GM19240 (cell line): ENCODE data around the gene TKT.

Experiments
- DNase-seq: peaks from one replicate; pipeline ENCODE4 v3.0.0; 2011; ENCODE audit warnings: low spot score; ENCODE audit not compliant: insufficient read length

The TKT gene

DNA sequence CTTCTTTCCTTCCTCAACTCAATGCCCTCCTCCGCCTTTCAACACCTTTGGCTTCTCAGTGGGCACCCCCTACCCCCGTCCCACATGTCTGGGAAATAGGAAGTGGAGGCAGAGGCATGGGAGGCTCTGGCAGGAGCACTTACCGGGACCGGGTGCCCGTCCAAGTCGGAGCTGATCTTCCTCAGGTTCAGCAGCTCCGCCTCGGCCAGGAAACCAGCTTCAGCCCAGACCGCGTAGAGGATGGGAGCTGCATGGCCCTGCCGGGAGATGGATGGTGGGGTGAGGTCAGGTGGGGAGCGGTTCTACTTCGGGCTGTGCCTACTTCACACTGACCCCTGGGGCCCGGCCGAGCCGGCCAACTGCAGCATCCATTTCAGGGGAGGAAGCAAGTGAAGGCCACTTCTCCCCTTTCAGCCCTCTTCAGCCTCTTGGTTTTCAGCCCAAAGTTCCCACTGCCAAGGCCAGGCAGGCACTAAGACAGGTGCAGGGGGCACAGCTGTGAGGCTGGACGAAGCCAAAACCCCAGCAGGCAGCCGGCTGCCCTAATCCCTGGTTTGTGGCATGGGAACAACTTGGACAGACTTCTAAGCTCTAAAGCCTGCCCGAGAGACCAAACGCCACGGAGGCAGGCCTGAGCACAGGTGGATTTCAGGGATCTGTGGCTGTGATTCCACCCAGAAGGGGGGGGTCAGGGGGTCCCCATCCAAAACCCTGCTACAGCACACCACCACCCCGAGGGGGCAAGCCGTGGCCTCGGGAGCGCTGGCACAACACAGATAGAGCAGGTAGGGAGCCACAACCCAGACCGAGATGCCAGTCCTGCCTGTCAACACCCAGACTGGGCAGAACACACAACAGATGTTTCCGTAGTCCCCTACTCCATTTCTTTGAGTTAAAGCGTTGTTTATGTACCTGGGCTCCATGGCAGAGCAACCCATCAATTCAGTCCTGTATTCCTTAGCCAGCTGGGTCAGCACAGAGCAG, 14.5 kb downstream of the TKT start:
- DNase-seq, result no peak

DNA sequence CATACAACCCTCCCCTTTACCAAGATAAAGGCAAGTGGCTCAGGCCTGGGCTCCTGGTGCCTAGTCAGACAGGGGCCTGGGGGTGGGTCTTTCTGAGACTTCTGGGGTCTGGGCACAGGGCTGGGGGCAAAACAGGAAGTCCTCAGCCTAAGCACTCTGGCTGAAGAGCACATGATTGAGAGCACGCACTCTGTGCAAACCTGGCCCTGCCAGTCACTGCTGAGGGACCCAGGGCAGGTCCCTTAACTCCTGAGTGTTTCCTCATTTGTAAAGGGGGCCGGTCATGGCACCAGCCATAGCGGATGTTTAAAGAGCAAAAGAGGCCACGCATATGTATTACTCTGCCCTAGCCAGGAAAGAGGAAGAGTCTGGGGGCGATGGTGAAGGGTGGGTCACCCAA, 16.0 kb downstream of the TKT start:
- DNase-seq, result no peak

DNA sequence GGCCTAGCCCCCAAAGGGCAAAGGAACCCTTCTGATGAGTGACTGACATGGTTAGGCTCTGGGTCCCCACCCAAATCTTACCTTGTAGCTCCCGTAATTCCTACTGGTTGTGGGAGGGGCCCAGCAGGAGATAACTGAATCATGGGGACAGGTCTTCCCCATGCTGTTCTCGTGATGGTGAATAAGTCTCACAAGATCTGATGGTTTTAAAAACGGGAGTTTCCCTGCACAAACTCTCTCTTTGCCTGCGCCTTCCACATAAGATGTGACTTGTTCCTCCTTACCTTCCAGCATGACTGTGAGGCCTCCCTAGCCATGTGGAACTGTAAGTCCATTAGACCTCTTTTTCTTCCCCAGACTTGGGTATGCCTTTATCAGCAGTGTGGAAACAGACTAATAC, 16.9 kb downstream of the TKT start:
- DNase-seq, result no peak

DNA sequence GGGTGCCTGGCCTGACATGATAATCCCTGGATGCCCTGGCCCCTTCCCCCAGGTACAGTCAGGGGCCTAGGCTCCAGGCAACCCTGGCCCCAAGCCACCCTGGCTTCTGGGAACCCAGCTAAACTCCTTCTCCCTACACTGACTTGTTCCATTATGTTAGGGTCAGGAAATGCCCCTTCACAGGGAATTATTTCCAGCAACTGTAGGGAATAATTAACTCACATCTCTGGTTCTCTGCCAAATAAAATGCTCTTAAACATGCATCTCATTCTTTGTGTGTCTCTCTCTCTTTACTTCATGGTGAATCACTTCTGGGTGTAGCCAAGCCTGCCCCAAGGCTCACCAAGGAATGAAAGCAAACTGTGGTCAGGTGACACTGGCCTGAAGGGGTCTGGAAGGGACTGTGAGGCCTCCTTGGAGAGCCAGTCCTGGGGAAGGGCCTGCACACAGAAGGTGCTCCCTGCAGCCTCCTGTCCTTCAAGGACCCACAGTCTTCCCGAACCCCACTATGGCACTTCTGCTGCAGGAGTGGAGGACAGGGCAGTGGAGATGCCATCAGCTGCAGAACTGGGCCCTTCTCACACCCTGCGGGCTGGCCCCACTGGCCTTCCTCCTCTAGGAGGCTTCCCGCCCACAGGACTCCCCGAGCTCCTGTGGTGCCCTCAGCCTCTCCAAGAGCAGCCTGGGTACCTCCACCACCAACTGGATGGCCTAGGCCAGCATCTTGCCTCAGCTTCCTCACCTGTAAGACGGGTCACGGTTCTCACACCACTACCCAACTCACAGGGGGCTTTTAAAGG, 17.6 kb downstream of the TKT start:
- no peak for DNase-seq

DNA sequence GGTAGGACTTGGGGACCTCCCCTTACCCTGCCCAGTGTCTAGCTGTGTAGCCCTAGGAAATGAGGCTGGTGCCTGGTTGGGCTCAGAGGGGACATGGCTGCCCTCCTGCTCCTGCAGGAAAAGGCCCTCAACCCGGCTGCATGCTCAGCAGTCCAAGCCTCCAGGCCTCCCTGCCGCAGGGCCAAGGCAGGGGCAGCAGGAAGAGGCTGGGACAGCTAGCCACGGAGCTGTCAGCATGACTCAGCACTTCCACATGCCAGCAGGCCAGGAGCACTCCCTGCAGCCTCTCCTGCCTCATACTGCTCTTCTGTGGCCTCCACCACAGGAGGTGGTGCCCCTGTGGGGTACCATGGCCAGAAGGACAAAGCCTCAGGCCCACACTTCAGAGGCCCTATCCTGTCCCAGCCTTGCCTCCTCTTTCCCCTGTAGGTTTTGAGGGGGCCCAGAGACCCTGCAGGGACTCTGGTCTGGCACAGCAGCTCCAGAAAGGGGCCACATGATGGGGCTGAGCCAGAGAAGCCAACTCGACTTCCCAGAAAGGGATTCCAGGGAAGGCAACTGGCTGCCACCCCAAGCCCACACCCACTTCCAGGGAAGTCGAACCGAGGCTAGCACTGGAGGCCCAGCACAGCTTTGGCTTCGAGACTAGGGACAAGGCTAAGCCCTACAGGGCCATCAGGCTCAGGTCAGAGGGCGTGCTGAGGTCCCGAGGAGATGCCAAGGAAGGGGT, 19.5 kb downstream of the TKT start:
- DNase-seq, result no peak

DNA sequence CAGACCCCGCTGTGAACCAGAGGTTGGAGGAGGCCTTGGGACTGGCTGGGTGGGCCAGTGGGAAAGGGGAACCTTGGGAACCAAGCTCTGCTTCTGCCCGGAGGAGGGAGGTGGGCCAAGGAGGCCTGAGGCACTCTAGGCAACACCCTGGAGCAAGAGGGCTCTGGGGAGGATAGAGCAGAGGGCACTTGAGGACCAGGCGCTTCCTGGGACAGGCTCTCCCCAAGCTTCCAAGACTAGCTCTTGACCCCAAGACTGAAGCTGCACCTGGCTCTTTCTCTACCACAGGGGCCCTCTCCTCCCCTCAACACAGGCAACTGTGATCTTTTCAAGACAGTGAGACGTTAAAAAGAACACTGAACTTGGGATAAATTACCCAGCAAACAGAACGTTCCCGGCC, 20.3 kb downstream of the TKT start:
- no peak for DNase-seq

DNA sequence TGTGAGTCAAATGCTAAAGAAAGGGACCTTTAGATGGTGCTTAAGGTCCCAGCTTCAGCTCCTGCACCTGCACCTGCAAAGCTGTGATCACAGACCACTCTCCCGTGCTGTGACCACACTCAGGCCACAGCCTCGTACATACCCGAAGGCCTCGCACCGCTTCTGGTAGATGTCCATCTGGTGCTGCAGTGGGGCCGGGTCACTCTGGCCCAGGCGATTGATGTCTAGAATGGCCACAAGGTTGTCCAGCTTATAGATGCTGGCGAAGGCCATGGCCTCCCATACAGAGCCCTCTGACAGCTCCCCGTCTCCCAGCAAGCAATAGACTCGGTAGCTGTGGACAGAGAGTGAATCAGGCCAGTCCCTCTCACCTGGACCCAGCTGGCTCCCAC, 21.0 kb downstream of the TKT start:
- DNase-seq, result no peak

DNA sequence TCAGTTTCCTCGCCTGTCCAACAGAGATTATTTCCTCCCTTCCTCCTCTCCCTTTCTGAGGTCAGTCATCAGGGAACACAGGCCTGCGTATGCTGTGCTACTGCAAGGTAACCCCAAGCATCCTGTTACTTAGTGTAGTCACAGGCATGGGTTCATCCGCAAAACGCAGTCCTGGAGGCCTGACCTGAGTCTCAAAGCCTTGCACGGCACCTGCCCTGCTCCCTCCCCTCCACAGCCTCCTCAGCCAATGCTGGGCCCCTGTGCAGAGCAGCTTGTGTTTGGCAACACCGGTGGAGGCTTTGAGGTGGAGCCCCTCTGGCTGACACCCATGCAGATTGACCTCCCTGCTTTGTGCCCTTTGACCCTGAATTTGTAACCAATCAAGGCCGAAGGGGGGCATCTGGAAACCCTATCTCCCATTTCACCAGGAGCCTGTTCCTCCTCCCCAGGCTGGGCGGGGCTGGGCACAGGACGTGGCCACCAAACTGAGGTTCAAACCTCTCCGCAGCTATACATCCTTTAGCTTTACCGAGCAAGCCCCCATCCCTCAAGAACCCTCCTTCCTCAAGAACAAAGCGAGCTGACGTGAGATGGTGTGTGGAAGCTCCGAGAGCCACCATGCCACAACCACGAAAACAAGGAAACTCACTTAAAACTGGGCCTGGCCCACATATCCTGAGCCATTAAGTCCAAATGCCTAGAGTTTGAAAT, 21.5 kb downstream of the TKT start:
- DNase-seq, result no peak

DNA sequence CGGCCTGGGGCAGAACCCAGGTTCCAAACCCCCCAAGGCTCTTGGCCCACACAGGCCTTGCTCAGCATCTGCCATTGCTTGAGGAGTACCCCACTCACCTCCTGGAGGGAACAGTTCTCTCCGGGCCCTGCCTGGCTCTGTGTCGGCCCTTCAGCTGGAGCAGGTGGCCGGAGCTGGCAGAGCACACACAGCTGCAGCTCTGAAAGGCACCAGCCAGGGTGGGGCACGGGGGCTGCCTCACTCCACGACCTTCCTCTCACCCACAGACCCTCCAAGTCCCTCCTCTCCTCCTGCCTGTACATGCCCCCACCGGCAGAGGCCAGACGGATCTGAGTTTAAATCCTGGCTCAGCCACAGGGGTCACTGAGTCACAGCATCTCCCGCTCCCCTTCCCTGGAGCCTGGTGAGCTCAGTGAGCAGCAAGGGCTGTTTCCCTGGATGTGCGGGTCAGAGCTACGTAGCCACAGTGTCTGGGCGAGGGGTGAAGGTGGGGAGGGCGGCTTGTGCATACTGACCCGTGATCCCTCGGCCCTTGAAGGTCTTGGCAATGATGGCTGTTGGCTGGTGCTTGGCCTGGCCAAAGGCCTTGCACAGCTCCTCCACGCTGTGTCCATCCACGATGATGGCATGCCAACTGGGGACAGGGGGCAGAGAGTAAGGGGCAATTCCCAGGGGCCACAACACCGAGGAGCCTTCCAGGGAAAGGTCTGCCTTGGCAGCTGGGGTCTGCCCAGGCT, 23.0 kb downstream of the TKT start:
- DNase-seq, result no peak

DNA sequence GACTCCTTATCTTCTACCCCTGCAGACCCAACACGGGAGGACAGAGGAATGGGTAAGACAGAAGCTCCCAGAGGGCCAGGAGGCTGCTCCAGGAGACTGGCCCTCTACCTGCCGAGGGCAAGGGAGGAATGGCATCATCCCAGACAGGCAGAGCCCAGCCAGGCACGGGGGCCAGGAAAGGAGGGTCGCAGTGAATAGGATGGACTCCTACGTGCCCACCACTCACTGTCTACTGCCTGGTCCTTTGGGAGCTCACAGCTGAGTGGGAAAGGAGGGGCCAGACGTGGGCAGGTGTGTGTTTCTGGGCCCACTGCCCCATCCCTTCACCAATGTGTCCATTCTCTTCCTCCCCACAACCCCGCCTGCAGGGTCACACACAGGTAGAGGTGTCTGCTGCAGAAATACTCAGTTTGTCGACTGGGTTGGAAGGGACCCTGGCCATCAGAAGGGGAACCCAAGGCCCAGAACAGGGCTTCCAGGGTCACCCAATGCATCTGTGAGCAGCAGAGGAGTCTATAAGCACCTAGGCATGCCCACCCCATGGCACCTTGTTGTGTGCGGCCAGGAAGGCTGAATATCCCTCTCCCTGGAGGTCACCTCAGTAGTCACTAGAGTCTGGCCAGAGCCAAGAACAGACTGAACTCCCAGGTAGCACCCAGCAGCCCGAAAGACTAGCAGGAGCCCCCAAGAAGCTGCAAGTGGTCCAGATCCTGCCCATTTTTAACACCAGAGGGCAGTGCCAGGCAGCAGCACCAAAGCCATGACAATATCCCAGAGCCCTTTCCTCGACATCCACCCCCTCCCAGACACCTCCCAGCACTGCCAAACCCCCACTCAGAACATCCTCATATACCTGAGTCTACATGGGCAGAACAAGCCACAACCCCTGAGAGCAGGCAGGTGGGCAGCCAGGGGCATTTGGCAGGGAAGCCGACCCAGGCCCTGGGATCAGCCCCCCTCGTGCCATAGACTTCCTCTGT, 24.0 kb downstream of the TKT start:
- DNase-seq, result no peak

DNA sequence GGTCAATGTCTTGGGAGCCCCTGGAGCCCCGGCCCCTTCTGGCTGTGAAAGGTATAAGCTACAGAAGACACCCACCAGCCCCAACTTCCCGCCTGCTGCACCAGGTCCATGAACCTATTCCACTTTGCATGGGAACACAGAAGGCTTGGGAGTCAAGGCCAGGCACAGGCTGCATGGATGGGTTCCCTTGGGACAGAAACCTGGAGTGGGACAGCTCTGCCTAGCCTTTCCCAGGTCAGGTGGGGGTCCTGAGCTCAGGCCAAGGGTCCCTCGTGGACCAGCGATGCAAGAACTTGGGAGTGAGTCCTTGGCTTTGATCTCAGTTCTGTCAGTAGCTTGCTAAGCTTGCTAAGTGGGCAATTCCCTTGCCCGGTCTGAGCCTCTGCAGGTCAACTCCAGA, 25.0 kb downstream of the TKT start:
- no peak for DNase-seq

DNA sequence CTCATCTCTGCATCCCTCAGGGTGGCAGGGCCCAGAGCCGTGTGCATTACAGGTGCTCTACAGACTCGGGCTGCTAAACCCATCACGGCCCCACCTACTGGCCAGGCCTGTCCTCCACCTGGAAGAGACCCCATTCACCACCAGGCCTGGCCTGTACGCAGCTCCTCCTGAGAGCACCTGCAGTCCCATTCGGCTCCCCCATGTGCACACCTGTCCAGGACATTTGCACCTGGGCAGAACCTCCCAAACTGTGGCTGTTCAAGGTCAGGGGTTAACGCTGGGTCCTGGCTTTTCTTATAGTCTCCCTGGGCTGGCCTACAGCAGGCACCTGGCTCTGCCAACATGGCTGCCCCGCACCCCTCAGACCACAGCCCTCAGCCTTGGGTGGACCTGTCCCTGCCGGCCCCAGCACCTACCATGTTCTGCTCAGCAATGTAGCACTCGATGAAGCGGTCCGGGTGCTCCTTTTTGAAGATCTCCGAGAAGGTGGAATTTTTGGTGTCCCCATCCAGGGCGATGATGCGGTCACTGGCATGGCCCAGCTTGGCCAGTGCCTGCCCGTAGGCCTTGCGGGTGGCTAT, 25.7 kb downstream of the TKT start:
- DNase-seq, result no peak

DNA sequence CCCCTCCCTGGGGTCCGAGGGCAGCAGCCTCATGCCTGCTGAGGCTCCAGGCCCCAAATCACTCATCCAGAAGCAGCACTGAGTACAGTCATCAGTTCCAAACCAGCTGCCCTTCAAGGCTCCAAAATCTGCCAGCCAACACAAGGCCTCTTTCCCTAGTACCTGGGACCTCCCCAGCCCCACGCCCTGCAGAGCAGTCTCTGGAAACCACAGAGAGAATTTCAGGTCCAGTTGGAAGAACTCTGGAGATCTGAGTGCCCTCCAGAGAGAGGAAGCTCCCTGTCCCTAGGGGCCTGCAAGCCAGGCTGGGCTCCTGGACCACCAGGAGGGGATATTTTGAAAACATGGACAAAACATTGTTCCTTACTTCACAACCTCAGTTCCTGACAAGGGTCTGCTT, 26.2 kb downstream of the TKT start:
- DNase-seq, result no peak

DNA sequence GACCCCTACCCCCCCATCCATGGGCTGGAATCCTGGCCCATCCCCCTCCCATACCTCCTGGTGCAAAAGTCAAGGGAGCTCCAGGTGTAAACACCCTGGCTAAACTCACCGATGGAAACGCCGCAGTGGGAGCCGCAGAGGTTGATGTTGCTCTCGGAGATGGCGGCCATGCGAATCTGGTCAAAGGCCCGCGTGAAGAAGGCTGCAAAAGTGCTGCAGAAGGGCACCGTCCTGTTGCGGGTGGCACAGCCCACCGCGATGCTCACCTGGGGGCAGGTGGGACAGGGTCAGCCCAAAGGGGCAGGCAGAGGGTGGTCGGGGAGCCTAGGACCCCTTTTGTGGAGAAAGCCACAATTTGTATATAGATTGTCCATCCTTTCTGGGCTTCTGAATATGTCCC, 26.7 kb downstream of the TKT start:
- DNase-seq, result no peak

DNA sequence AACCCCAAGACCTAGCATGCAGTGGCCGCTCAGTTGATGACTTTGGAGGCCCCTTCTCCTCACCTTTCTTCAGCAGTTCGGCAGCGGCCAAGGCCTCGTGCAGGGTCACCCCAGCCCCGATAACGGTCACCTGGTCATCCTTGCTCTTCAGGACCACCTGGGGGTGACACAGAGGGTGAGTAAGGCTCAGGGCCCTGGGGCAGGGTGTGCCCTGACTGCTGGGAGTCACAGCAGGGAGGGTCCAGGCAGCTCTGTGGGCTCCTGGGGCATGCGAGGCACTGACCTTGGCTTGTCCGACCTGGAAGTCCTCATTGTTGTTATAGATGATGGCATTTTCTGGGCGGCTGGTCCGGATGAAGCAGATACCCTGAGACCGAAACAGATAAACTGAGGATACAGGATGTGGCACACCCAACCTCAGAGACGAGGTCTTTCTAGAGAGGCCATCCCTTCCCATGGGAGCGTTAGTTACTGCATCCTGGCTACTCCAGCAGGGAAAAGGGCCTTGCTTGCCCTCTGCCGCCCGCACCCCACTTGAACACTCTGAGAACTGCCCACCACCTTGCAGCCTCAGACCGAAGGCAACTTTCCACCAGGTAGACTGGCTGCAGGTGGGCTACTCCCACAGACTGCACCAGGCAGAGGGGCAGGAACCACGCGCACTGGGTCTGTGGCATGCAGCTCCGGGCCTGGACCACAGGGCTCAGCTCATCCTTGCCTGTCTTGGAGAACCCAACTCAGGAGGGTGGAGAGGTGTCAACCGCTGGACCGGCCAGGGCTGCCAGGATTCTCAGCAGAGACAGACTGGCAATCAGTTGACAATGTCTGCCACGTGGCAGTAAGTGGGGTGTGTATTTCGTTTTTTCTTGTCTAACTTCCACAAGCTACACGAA, 27.6 kb downstream of the TKT start:
- no peak for DNase-seq

DNA sequence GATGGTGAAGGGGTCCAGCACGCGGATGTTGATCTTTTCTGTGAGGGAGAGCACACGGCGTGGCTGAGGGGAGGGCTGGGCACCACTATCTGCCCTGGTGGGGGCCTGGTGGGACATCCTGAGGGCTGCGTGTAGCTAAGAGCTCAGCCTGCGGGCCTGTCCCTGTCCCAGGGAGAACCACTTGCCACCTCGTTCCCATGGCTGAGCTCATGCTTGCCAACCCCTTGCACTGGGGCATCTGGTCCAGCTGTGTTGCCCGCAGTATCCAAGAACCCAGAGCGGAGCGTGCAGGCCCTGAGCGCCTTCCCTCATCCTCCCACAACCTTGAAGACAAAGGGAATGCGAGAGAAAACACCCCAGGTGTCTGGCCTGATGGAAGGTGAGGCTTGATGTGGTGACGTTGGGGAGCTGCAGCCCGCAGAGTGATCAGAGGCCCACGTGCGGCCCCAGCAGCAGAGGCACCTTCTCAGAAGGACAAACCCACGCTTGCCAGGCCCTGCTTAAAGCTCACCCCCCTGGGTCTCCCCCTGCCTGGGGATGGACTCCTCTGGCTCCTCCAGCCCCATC, 28.9 kb downstream of the TKT start:
- DNase-seq, result no peak

DNA sequence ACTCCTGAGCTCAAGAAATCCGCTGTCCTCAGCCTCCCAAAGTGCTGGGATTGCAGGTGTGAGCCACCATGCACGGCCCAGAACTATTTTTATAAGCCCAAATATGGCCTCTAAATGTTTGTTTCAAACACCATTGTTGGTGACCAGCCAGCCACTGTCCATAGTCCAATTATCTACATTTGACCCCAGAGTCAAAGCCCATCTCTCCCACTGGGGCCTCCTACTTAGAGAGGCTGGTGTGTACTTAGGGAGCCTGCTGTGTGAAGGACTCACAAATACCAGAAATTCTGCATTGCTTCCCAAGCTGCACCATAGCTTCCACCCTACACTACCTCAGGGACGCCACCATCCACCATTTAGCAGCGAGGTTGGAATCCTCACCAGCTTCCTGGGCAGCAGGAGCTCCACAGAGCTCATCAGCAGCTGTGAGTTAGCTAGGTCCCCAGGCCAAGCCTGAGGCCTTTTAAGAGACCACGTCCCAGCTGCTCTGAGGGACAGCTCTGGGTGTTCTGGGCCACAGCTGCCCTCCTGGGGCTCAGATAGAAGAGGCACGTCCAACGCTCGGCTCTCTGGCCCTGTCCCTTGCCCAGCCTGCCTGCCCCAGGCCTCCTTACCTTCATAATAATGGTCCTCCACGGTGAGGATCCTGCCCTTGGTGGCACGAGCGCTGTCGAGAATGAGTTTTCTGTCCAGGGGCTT, 29.5 kb downstream of the TKT start:
- no peak for DNase-seq
